Measurements from ENCODE around the gene ARID1B. TPM values are rescaled to one million over a fixed set of nuclear protein-coding genes. Genes with fewer than 3 reads are reported as not detected.

ARID1B gene
- total and polyA plus RNA-seq, 7 donors, result 8.1 to 61.1 (median 53.1) TPM

DNA sequence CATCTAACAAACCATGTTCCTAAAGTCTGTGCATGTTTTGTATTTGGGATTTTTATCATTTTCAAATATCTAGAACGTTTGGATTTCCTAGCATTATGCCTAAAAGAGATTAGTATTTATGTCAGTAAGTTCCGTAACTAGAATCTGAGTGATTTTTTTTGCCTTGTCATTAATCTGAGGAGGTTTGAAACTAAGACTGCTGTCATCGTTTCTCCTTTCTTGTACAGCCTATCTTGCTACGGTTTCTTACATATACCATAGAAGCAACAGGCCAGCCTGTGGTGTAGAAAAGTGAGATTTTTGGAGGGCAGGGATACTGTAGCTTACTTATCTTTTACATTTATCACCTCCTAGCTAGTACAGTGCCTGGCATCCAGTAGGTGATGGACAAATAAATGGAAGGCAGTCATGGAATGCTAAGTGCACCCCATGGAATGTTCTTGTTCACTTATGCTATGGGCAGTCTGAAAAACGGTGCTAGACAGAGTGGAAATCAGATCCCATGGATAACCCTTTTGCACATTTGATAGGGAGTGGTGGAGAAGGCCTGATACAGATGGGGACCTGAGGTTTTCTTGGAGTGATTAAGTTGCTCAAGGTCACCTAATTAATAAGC, 93.9 kb downstream of the ARID1B start:
- Histone ChIP-seq H3K4me1 (peaks cover 78% of the 10 kb centered on the region), H3K9me3 (no peaks in the 10 kb centered on the region), H3K36me3 (ENCODE audit: insufficient read depth in 1 of 2, low read depth in 1 of 2) (no peaks in the 10 kb centered on the region), H3K27ac (peak overlapping the region; percentile 58), H3K4me3 (no peak overlapping the region), H3K27me3 (ENCODE audit: insufficient read depth in 3 of 3, low read length in 2 of 3) (no peaks in the 10 kb centered on the region)
- intact Hi-C loops (cut with DNase I), result loop anchor here in 1 of 2 donors (10.0 kb wide), 2 partner anchors 186 to 306 kb away; no protein-coding TSS in a partner anchor
- ATAC-seq (no peak), DNase-seq (no peak)
- WGBS, 3 donors, result 56 to 70% (median 59%) methylated on average over 5 of the region's 5 CpGs
- TF ChIP-seq, protein P1, sequence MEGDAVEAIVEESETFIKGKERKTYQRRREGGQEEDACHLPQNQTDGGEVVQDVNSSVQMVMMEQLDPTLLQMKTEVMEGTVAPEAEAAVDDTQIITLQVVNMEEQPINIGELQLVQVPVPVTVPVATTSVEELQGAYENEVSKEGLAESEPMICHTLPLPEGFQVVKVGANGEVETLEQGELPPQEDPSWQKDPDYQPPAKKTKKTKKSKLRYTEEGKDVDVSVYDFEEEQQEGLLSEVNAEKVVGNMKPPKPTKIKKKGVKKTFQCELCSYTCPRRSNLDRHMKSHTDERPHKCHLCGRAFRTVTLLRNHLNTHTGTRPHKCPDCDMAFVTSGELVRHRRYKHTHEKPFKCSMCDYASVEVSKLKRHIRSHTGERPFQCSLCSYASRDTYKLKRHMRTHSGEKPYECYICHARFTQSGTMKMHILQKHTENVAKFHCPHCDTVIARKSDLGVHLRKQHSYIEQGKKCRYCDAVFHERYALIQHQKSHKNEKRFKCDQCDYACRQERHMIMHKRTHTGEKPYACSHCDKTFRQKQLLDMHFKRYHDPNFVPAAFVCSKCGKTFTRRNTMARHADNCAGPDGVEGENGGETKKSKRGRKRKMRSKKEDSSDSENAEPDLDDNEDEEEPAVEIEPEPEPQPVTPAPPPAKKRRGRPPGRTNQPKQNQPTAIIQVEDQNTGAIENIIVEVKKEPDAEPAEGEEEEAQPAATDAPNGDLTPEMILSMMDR (IDR thresholded peaks at IDR 0.05), result no peak

DNA sequence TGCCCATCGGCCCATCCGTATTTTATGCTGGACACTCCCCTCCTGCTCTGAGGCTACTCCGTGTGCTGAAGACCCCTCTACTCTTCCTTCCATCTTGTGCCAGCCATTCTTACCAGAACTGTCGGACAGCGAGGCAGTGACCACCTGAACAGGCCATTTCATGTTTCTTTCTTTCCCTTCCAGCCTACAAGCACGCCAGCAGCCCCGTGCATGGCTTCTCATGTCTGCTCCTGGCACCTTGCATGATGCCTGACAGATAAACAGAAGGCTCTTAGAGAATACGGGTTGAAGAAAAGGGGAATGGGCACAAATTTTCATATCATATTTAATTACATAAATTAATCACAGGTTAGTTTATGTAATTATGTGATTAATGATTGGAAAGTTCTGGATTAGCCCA, 95.7 kb downstream of the ARID1B start:
- H3K4me1 ChIP-seq, result peaks cover 79% of the 10 kb centered on the region
- H3K27me3 ChIP-seq (ENCODE audit: insufficient read depth in 3 of 3, low read length in 2 of 3), result no peaks in the 10 kb centered on the region
- TF ChIP-seq, protein P1 (IDR thresholded peaks at IDR 0.05), result no peak
- intact Hi-C loops (cut with DNase I), result loop anchor here in 1 of 2 donors (10.0 kb wide), 2 partner anchors 188 to 308 kb away; no protein-coding TSS in a partner anchor
- H3K27ac ChIP-seq, result peak overlapping the region; percentile 9
- DNase-seq (no peak), ATAC-seq (no peak)
- H3K9me3 ChIP-seq, result no peaks in the 10 kb centered on the region
- no peak overlapping the region for H3K4me3 ChIP-seq
- 79 to 87% (median 86%) methylated on average over 8 of the region's 8 CpGs for WGBS, 3 donors
- no peaks in the 10 kb centered on the region for H3K36me3 ChIP-seq (ENCODE audit: insufficient read depth in 1 of 2, low read depth in 1 of 2)

DNA sequence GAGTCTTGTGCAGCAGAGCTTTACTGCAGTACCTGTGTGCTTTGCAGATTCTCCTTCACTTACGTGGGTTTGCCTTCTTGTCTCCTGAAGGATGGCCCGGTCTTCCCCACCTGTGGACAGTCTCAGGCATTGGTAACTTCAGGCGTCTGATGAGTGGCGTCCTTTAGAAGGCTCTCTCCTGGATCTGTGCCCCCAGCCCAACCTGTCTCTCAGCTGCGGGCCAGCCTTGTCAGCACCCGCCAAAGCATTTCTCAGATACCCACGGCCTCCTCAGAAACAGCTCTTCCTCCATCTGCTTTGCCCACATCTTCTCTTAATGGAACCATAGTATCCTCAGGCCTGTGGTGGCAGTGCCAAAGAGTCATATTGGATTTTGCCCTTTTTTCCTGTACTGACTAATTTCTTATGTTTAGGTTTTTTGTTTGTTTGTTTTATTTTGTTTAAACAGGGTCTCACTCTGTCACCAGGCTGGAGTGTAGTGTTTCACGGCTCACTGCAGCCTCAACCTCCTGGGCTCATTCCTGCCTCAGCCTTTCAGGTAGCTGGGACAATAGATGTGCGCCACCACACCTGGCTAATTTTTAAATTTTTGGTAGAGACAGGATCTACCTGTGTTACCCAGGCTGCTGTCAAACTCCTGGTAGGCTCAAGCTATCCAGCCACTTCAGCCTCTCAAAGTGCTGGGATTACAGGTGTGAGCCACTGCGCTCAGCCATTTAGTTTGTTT, 96.6 kb downstream of the ARID1B start:
- Histone ChIP-seq H3K27me3 (ENCODE audit: insufficient read depth in 3 of 3, low read length in 2 of 3) (no peaks in the 10 kb centered on the region), H3K27ac (no peak overlapping the region), H3K4me1 (peaks cover 79% of the 10 kb centered on the region), H3K4me3 (no peak overlapping the region), H3K36me3 (ENCODE audit: insufficient read depth in 1 of 2, low read depth in 1 of 2) (no peaks in the 10 kb centered on the region), H3K9me3 (no peaks in the 10 kb centered on the region)
- ATAC-seq (peak in 2 of 4 donors; percentile 14 to 25), DNase-seq (no peak)
- intact Hi-C loops (cut with DNase I), result loop anchor here in 1 of 2 donors (10.0 kb wide), 2 partner anchors 189 to 309 kb away; no protein-coding TSS in a partner anchor
- TF ChIP-seq, protein P1 (IDR thresholded peaks at IDR 0.05), result no peak
- WGBS, 3 donors, result 62 to 83% (median 68%) methylated on average over 10 of the region's 10 CpGs

DNA sequence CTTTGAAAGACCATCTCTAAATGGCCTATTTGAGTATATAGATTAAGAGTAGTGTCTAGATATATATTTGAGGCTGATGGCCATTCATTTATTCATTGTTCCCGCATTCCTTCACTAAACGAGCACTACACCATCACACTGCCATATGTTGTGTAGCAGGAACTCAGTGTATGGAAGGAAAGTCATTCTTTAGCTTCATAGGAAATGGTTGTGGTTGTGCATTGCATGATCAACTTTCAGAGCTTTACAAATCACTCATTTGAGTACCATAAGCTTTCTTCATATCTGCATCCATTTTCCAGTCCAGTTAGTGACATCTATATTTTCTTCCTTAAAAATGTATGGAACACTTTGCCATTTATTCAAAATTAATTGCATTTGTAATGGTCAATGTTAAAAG, 97.9 kb downstream of the ARID1B start:
- ATAC-seq (no peak), DNase-seq (no peak)
- Histone ChIP-seq H3K27me3 (ENCODE audit: insufficient read depth in 3 of 3, low read length in 2 of 3) (no peaks in the 10 kb centered on the region), H3K9me3 (no peaks in the 10 kb centered on the region), H3K4me3 (no peak overlapping the region), H3K27ac (no peak overlapping the region), H3K36me3 (ENCODE audit: insufficient read depth in 1 of 2, low read depth in 1 of 2) (no peaks in the 10 kb centered on the region), H3K4me1 (peaks cover 77% of the 10 kb centered on the region)
- 69 to 90% (median 81%) methylated on average over 2 of the region's 2 CpGs for WGBS, 3 donors
- TF ChIP-seq, protein P1 (IDR thresholded peaks at IDR 0.05), result no peak
- intact Hi-C loops (cut with DNase I), result loop anchor here in 1 of 2 donors (10.0 kb wide), 2 partner anchors 190 to 310 kb away; no protein-coding TSS in a partner anchor
